GM23338 (cell line): ENCODE data around the gene ZDHHC8. TPM values are rescaled to one million over a fixed set of nuclear protein-coding genes. Genes with fewer than 3 reads are reported as not detected.

Source experiments
- ATAC-seq: fragments of 200-7000 bp; cut with Tn5 transposase; 3 replicates; pipeline ENCODE4 v1.9.1; 2020
- DNase-seq: peaks from one replicate; pipeline ENCODE4 v3.0.0-alpha.2; 2015; ENCODE audit warnings: low spot score
- H2AFZ ChIP-seq: fragments of 200-600 bp; sonication (generic); 2 replicates; pipeline ENCODE4 v1.8.0; 2016; ENCODE audit warnings: antibody characterized with exemption, mild to moderate bottlenecking, moderate library complexity
- H3F3A ChIP-seq: fragments of 200-600 bp; sonication (generic); replicated peaks from 2 replicates; pipeline ENCODE4 v1.8.0; 2017; ENCODE audit warnings: antibody characterized with exemption, mixed run types, low read depth
- H3K27ac ChIP-seq: fragments of 200-600 bp; sonication (generic); 2 replicates; pipeline ENCODE4 v1.6.1; 2016; ENCODE audit warnings: low read depth
- H3K27me3 ChIP-seq: fragments of 200-600 bp; sonication (generic); 2 replicates; pipeline ENCODE4 v1.8.0; 2016; ENCODE audit warnings: mild to moderate bottlenecking, mixed run types, moderate library complexity; ENCODE audit not compliant: insufficient read depth
- H3K36me3 ChIP-seq: fragments of 200-600 bp; sonication (generic); 2 replicates; pipeline ENCODE4 v1.8.0; 2016; ENCODE audit warnings: mild to moderate bottlenecking; ENCODE audit not compliant: insufficient read depth
- H3K4me1 ChIP-seq: fragments of 200-600 bp; sonication (generic); 2 replicates; pipeline ENCODE4 v1.8.0; 2016; ENCODE audit warnings: mild to moderate bottlenecking, moderate library complexity; ENCODE audit not compliant: insufficient read depth
- H3K4me2 ChIP-seq: fragments of 200-600 bp; sonication (generic); 2 replicates; pipeline ENCODE4 v1.7.1; 2017; ENCODE audit warnings: mixed run types
- H3K4me3 ChIP-seq: fragments of 200-600 bp; sonication (generic); 2 replicates; pipeline ENCODE4 v1.6.1; 2016; ENCODE audit warnings: mixed run types
- H3K79me2 ChIP-seq: fragments of 200-600 bp; sonication (generic); replicated peaks from 2 replicates; pipeline ENCODE4 v1.8.0; 2017; ENCODE audit warnings: mild to moderate bottlenecking; ENCODE audit not compliant: insufficient read depth
- H3K9me2 ChIP-seq: fragments of 200-600 bp; sonication (generic); 2 replicates; pipeline ENCODE4 v1.8.0; 2017; ENCODE audit not compliant: insufficient read depth
- H4K20me1 ChIP-seq: fragments of 200-600 bp; sonication (generic); replicated peaks from 2 replicates; pipeline ENCODE4 v1.8.0; 2017; ENCODE audit warnings: mild to moderate bottlenecking; ENCODE audit not compliant: insufficient read depth
- H3K27ac Mint-ChIP-seq: 2 replicates; pipeline ENCODE4 v1.8.0; 2020; ENCODE audit warnings: inconsistent platforms, mild to moderate bottlenecking, moderate library complexity, mixed read lengths
- H3K27me3 Mint-ChIP-seq: 3 replicates; pipeline ENCODE4 v1.8.0; 2022; ENCODE audit warnings: low read depth, mild to moderate bottlenecking, moderate library complexity, mixed read lengths, inconsistent platforms; ENCODE audit not compliant: insufficient read depth, poor library complexity
- H3K36me3 Mint-ChIP-seq: 3 replicates; pipeline ENCODE4 v1.8.0; 2021; ENCODE audit warnings: low read depth, mild to moderate bottlenecking, inconsistent platforms, moderate library complexity, mixed read lengths
- H3K4me1 Mint-ChIP-seq: 3 replicates; pipeline ENCODE4 v1.8.0; 2020; ENCODE audit warnings: mild to moderate bottlenecking, inconsistent platforms, mixed read lengths
- H3K4me3 Mint-ChIP-seq: 3 replicates; pipeline ENCODE4 v1.8.0; 2021; ENCODE audit warnings: moderate library complexity, mild to moderate bottlenecking, inconsistent platforms, mixed read lengths
- H3K9me3 Mint-ChIP-seq: 3 replicates; pipeline ENCODE4 v1.8.0; 2020; ENCODE audit warnings: moderate library complexity, mild to moderate bottlenecking, inconsistent platforms, mixed read lengths
- CREB1 ChIP-seq: fragments of 250-450 bp; sonication (Bioruptor Pico); IDR thresholded peaks from 2 replicates; pipeline ENCODE4 v1.5.0; 2020; ENCODE audit warnings: low read depth, mild to moderate bottlenecking, moderate library complexity
- CTCF ChIP-seq, 2 experiments: fragments of 200-600 bp in 1 of 2; sonication (generic) in 1 of 2; conservative IDR thresholded peaks; 2 replicates each; pipeline versions ENCODE4 v1.5.1 to v1.6.1; 2016 to 2017; ENCODE audit warnings: antibody characterized with exemption in 2 of 2, low read depth in 2 of 2, mild to moderate bottlenecking in 2 of 2, moderate library complexity in 1 of 2
- ETS1 ChIP-seq: IDR thresholded peaks from 2 replicates; pipeline ENCODE4 v1.6.1; 2016; ENCODE audit warnings: antibody characterized with exemption
- EZH2 ChIP-seq: fragments of 200-600 bp; sonication (generic); IDR thresholded peaks from one replicate; pipeline ENCODE4 v1.8.0; 2017; ENCODE audit warnings: antibody characterized with exemption, mild to moderate bottlenecking, low read depth; ENCODE audit not compliant: unreplicated experiment
- EZH2phosphoT487 ChIP-seq: fragments of 200-600 bp; sonication (generic); IDR thresholded peaks from one replicate; pipeline ENCODE4 v1.8.1; 2018; ENCODE audit warnings: antibody characterized with exemption; ENCODE audit not compliant: unreplicated experiment
- JUNB ChIP-seq: IDR thresholded peaks from one replicate; pipeline ENCODE4 v1.6.1; 2016; ENCODE audit warnings: antibody characterized with exemption; ENCODE audit not compliant: unreplicated experiment
- NANOG ChIP-seq: IDR thresholded peaks from 2 replicates; pipeline ENCODE4 v1.6.1; 2016; ENCODE audit warnings: antibody characterized with exemption, borderline replicate concordance
- POLR2AphosphoS5 ChIP-seq: IDR thresholded peaks from 2 replicates; pipeline ENCODE4 v1.6.1; 2016; ENCODE audit warnings: antibody characterized with exemption, low read depth
- STAT1 ChIP-seq: IDR thresholded peaks from one replicate; pipeline ENCODE4 v1.6.1; 2016; ENCODE audit warnings: antibody characterized with exemption; ENCODE audit not compliant: unreplicated experiment
- ZNF114 ChIP-seq: fragments of 250-450 bp; sonication (Bioruptor Pico); IDR thresholded peaks from 2 replicates; pipeline ENCODE4 v1.5.0; 2020; ENCODE audit warnings: mild to moderate bottlenecking, moderate library complexity
- ZNF331 ChIP-seq: fragments of 250-450 bp; sonication (Bioruptor Pico); IDR thresholded peaks from 2 replicates; pipeline ENCODE4 v1.5.0; 2020; ENCODE audit warnings: low read depth, mild to moderate bottlenecking, moderate library complexity
- polyA plus RNA-seq: library from polyadenylated mRNA; unstranded; fragments of >200 nt; fragmentation: Nextera tagmentation; extraction: Ambion mirVana; gene quantifications from 2 replicates; pipeline ENCODE4 v1.2.1, GENCODE V29; 2016
- total RNA-seq: library from RNA; depleted of rRNA; stranded (reverse); fragments of >200 nt; shearing (Covaris generic); gene quantifications from 2 replicates; pipeline ENCODE4 v1.2.3, GENCODE V29; 2014
- TF ChIP-seq, protein P1 (sequence below): fragments of 250-450 bp; sonication (Bioruptor Pico); IDR thresholded peaks from 2 replicates; pipeline ENCODE4 v1.5.0; 2020; ENCODE audit warnings: mild to moderate bottlenecking, moderate library complexity
- TF ChIP-seq, protein P2 (sequence below): IDR thresholded peaks from one replicate; pipeline ENCODE4 v1.6.1; 2018; ENCODE audit warnings: antibody characterized with exemption; ENCODE audit not compliant: unreplicated experiment

Gene ZDHHC8
- total and polyA plus RNA-seq, 2 experiments from 2014 or later: 13.7 to 47.6 TPM

DNA sequence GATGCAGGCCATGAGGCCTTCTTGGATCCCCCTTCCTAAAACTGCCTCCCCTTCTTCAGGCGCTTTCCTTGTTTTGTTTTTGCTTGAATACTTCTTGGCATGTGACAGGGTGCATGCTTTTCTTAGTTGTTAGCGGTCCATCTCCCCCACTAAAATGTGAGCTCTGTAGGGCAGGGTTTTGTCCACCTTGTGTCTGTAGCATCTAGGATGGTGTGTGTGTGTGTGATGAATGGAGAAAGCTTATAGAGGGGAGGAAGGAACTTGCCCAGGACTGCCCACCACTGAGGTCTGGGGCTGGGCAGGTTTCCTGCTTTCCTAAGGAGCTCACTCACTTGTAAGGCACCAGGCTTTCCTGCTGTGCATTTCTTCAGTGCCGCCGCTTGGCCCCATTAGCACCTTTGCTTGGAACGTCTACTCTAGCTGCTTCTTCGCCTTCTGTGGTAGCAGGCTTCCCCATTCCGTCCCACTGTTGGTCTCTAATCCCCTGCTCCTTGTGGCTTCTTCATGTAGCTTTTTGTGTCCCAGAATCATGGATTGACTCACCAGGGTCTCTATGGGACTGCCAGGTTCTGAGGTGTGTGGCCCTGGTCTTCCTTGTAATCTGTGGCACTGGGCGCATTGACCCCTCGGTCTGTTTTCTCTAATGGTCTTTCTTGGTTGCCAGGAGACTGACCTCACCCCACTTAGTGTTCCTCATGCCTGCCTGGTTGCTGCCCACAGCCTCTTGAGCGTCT lies 48.3 kb upstream of the ZDHHC8 start:
- Mint-ChIP-seq H3K4me1 (peaks cover 36% of the 10 kb centered on the region), H3K27ac (peak overlapping the region; percentile 33), H3K27me3 (peaks cover 37% of the 10 kb centered on the region), H3K4me3 (peak overlapping the region; percentile 95), H3K36me3 (peaks cover 52% of the 10 kb centered on the region), H3K9me3 (no peaks in the 10 kb centered on the region; the same call in 2 of the 3 replicates)
- H3K4me3 ChIP-seq: no peak overlapping the region
- H3K79me2 ChIP-seq: peaks cover 78% of the 10 kb centered on the region
- H3K36me3 ChIP-seq: peaks cover 14% of the 10 kb centered on the region
- DNase-seq (no peak), ATAC-seq (no peak)
- peaks cover 12% of the 10 kb centered on the region; the same call in 1 of the 2 replicates for H3K4me1 ChIP-seq
- H3K9me2 ChIP-seq: no peaks in the 10 kb centered on the region
- peaks cover 51% of the 10 kb centered on the region for H4K20me1 ChIP-seq
- H3K27me3 ChIP-seq: no peaks in the 10 kb centered on the region
- 0 out of 2 replicates have a peak overlapping the region, but pooled peaks have one; percentile 26 for H3K27ac ChIP-seq
- no peak for TF ChIP-seq CREB1 (CRISPR knock-in tag)
- TF ChIP-seq EZH2phosphoT487: no peak
- TF ChIP-seq, protein P1, sequence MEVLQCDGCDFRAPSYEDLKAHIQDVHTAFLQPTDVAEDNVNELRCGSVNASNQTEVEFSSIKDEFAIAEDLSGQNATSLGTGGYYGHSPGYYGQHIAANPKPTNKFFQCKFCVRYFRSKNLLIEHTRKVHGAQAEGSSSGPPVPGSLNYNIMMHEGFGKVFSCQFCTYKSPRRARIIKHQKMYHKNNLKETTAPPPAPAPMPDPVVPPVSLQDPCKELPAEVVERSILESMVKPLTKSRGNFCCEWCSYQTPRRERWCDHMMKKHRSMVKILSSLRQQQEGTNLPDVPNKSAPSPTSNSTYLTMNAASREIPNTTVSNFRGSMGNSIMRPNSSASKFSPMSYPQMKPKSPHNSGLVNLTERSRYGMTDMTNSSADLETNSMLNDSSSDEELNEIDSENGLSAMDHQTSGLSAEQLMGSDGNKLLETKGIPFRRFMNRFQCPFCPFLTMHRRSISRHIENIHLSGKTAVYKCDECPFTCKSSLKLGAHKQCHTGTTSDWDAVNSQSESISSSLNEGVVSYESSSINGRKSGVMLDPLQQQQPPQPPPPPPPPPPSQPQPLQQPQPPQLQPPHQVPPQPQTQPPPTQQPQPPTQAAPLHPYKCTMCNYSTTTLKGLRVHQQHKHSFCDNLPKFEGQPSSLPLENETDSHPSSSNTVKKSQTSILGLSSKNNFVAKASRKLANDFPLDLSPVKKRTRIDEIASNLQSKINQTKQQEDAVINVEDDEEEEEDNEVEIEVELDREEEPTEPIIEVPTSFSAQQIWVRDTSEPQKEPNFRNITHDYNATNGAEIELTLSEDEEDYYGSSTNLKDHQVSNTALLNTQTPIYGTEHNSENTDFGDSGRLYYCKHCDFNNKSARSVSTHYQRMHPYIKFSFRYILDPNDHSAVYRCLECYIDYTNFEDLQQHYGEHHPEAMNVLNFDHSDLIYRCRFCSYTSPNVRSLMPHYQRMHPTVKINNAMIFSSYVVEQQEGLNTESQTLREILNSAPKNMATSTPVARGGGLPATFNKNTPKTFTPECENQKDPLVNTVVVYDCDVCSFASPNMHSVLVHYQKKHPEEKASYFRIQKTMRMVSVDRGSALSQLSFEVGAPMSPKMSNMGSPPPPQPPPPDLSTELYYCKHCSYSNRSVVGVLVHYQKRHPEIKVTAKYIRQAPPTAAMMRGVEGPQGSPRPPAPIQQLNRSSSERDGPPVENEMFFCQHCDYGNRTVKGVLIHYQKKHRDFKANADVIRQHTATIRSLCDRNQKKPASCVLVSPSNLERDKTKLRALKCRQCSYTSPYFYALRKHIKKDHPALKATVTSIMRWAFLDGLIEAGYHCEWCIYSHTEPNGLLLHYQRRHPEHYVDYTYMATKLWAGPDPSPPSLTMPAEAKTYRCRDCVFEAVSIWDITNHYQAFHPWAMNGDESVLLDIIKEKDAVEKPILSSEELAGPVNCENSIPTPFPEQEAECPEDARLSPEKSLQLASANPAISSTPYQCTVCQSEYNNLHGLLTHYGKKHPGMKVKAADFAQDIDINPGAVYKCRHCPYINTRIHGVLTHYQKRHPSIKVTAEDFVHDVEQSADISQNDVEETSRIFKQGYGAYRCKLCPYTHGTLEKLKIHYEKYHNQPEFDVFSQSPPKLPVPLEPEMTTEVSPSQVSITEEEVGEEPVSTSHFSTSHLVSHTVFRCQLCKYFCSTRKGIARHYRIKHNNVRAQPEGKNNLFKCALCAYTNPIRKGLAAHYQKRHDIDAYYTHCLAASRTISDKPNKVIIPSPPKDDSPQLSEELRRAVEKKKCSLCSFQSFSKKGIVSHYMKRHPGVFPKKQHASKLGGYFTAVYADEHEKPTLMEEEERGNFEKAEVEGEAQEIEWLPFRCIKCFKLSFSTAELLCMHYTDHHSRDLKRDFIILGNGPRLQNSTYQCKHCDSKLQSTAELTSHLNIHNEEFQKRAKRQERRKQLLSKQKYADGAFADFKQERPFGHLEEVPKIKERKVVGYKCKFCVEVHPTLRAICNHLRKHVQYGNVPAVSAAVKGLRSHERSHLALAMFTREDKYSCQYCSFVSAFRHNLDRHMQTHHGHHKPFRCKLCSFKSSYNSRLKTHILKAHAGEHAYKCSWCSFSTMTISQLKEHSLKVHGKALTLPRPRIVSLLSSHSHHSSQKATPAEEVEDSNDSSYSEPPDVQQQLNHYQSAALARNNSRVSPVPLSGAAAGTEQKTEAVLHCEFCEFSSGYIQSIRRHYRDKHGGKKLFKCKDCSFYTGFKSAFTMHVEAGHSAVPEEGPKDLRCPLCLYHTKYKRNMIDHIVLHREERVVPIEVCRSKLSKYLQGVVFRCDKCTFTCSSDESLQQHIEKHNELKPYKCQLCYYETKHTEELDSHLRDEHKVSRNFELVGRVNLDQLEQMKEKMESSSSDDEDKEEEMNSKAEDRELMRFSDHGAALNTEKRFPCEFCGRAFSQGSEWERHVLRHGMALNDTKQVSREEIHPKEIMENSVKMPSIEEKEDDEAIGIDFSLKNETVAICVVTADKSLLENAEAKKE (CRISPR knock-in tag): no peak
- TF ChIP-seq ZNF114 (CRISPR knock-in tag): no peak
- no peak for TF ChIP-seq ZNF331 (CRISPR knock-in tag)
- no peak for TF ChIP-seq NANOG
- no peak for TF ChIP-seq CTCF (conservative IDR thresholded peaks at IDR 0.05; ENCODE audit: low read depth in 2 of 2)
- no peak for TF ChIP-seq STAT1
- no peak for TF ChIP-seq POLR2AphosphoS5
- no peak for TF ChIP-seq EZH2
- TF ChIP-seq JUNB: no peak
- no peak for TF ChIP-seq ETS1
- TF ChIP-seq, protein P2, sequence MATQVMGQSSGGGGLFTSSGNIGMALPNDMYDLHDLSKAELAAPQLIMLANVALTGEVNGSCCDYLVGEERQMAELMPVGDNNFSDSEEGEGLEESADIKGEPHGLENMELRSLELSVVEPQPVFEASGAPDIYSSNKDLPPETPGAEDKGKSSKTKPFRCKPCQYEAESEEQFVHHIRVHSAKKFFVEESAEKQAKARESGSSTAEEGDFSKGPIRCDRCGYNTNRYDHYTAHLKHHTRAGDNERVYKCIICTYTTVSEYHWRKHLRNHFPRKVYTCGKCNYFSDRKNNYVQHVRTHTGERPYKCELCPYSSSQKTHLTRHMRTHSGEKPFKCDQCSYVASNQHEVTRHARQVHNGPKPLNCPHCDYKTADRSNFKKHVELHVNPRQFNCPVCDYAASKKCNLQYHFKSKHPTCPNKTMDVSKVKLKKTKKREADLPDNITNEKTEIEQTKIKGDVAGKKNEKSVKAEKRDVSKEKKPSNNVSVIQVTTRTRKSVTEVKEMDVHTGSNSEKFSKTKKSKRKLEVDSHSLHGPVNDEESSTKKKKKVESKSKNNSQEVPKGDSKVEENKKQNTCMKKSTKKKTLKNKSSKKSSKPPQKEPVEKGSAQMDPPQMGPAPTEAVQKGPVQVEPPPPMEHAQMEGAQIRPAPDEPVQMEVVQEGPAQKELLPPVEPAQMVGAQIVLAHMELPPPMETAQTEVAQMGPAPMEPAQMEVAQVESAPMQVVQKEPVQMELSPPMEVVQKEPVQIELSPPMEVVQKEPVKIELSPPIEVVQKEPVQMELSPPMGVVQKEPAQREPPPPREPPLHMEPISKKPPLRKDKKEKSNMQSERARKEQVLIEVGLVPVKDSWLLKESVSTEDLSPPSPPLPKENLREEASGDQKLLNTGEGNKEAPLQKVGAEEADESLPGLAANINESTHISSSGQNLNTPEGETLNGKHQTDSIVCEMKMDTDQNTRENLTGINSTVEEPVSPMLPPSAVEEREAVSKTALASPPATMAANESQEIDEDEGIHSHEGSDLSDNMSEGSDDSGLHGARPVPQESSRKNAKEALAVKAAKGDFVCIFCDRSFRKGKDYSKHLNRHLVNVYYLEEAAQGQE: no peak
- H3F3A ChIP-seq: peaks cover 31% of the 10 kb centered on the region
- no peak overlapping the region for H2AFZ ChIP-seq
- 0 out of 2 replicates have a peak overlapping the region, but pooled peaks have one; percentile 26 for H3K4me2 ChIP-seq
